CD8-positive, alpha-beta memory T cell (primary cell): ENCODE measurements around the gene RNF31. TPM values are rescaled to one million over a fixed set of nuclear protein-coding genes. Genes with fewer than 3 reads are reported as not detected.
A peak's percentile ranks its signal among the peaks of the same experiment; 100 is the strongest.

Experiments used
- CTCF ChIA-PET: fragments of 350-600 bp; sonication (Branson Sonifier 250); formaldehyde crosslinking; loops from one replicate; lab custom pipeline; 2021; ENCODE audit warnings: antibody characterized with exemption; lab: Charles Lee
- POLR2A ChIA-PET: fragments of 350-600 bp; sonication (Branson Sonifier 250); formaldehyde crosslinking; loops from one replicate; lab custom pipeline; 2021; ENCODE audit warnings: antibody characterized with exemption; lab: Charles Lee
- DNase-seq, 5 donors: peaks; one replicate each; pipeline versions ENCODE4 v3.0.0 to v3.0.0-alpha.2; 2020 to 2022; ENCODE audit warnings: mixed read lengths in 1 of 5
- H3K27ac ChIP-seq: one replicate; pipeline ENCODE4 v1.7.0; 2013; ENCODE audit warnings: low read depth, mild to moderate bottlenecking, low read length, moderate library complexity
- H3K27me3 ChIP-seq: 2 replicates; pipeline ENCODE4 v1.7.0; 2013; ENCODE audit warnings: low read length, mild to moderate bottlenecking; ENCODE audit not compliant: insufficient read depth, poor library complexity, severe bottlenecking
- H3K36me3 ChIP-seq: 2 replicates; pipeline ENCODE4 v1.7.0; 2013; ENCODE audit warnings: mild to moderate bottlenecking, low read length, moderate library complexity; ENCODE audit not compliant: insufficient read depth
- H3K4me1 ChIP-seq: 2 replicates; pipeline ENCODE4 v1.7.0; 2013; ENCODE audit warnings: mild to moderate bottlenecking, low read length, moderate library complexity; ENCODE audit not compliant: insufficient read depth
- H3K4me3 ChIP-seq: 2 replicates; pipeline ENCODE4 v1.7.0; 2013; ENCODE audit warnings: mild to moderate bottlenecking, low read length
- H3K9me3 ChIP-seq: 2 replicates; pipeline ENCODE4 v1.7.0; 2013; ENCODE audit warnings: mild to moderate bottlenecking, low read length
- H3K27ac Mint-ChIP-seq, 8 donors: one replicate each; pipeline ENCODE4 v1.8.0; 2020 to 2021; ENCODE audit warnings: mixed read lengths in 8 of 8, mild to moderate bottlenecking in 6 of 8, inconsistent platforms in 3 of 8, moderate library complexity in 3 of 8
- H3K27me3 Mint-ChIP-seq, 2 donors: one replicate each; pipeline ENCODE4 v1.8.0; 2020 to 2021; ENCODE audit warnings: mixed read lengths in 2 of 2, mild to moderate bottlenecking in 1 of 2, moderate library complexity in 1 of 2
- H3K36me3 Mint-ChIP-seq, 3 donors: one replicate each; pipeline ENCODE4 v1.8.0; 2020 to 2021; ENCODE audit warnings: mixed read lengths in 3 of 3, inconsistent platforms in 1 of 3, mild to moderate bottlenecking in 1 of 3
- H3K4me1 Mint-ChIP-seq, 3 donors: one replicate each; pipeline ENCODE4 v1.8.0; 2020 to 2021; ENCODE audit warnings: mixed read lengths in 3 of 3, inconsistent platforms in 1 of 3, mild to moderate bottlenecking in 1 of 3
- H3K4me3 Mint-ChIP-seq, 7 donors: one replicate each; pipeline ENCODE4 v1.8.0; 2020 to 2021; ENCODE audit warnings: mixed read lengths in 7 of 7, mild to moderate bottlenecking in 6 of 7, moderate library complexity in 4 of 7, inconsistent platforms in 2 of 7
- H3K9me3 Mint-ChIP-seq, 5 donors: one replicate each; pipeline ENCODE4 v1.8.0; 2020 to 2022; ENCODE audit warnings: mixed read lengths in 5 of 5, mild to moderate bottlenecking in 3 of 5, moderate library complexity in 2 of 5, inconsistent platforms in 1 of 5
- polyA plus RNA-seq: library from polyadenylated mRNA; unstranded; fragments of 300-500 nt; fragmentation: Illumina TruSeq; gene quantifications from one replicate; pipeline ENCODE4 v1.2.3, GENCODE V29; 2021
- total RNA-seq, 2 experiments: library from RNA; stranded (reverse); gene quantifications; one replicate each; pipeline ENCODE4 v1.2.3, GENCODE V29; 2021

The RNF31 gene
- total and polyA plus RNA-seq, 3 experiments from 2014 or later, result 71.5 to 85.9 (median 85.9) TPM

DNA sequence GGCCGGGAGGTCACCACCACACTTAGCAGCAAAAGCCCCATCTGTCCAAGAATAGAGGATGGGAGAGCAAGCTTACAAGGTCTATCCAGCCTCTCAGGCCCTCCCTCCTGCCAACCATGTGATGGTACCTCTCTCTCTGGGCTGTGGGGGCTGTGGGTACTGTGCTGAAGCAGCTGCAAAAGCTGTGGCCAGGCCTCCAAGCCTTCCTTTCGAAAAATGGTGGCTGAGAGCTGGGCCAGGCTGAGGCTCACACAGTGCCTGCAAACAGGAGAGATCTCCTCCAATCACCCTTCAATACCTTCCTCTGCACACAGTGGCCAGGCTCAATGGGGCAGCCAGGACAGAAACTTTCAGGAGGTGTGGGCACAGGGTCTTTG, 40.2 kb downstream of the RNF31 start:
- H3K36me3 ChIP-seq, result peaks cover 41% of the 10 kb centered on the region
- Mint-ChIP-seq H3K27me3 (no peaks in the 10 kb centered on the region), H3K4me3 (peak overlapping the region; percentile 90 to 95 (median 92)), H3K27ac (peak overlapping the region; percentile 80 to 99 (median 96)), H3K36me3 (peaks cover 0 to 68% (median 2%) of the 10 kb centered on the region in 3 donors), H3K9me3 (no peaks in the 10 kb centered on the region), H3K4me1 (peaks cover 24 to 49% (median 36%) of the 10 kb centered on the region in 3 donors)
- H3K4me1 ChIP-seq, result peaks cover 28% of the 10 kb centered on the region
- H3K27me3 ChIP-seq, result no peaks in the 10 kb centered on the region
- peak overlapping the region; percentile 85 for H3K4me3 ChIP-seq
- H3K27ac ChIP-seq, result no peak overlapping the region
- H3K9me3 ChIP-seq, result no peaks in the 10 kb centered on the region
- DNase-seq, result no peak
- ChIA-PET POLR2A (interaction anchor here (1.3 kb wide), 1 partner anchor 25 kb away, joined by 3 read pairs; no protein-coding TSS in a partner anchor), CTCF (interaction anchor here (0.8 to 5.2 kb wide), 4 partner anchors 26 to 249 kb away, joined by 3 to 36 read pairs (median 5); partner anchors contain the start of genes IRF9 and TINF2)

DNA sequence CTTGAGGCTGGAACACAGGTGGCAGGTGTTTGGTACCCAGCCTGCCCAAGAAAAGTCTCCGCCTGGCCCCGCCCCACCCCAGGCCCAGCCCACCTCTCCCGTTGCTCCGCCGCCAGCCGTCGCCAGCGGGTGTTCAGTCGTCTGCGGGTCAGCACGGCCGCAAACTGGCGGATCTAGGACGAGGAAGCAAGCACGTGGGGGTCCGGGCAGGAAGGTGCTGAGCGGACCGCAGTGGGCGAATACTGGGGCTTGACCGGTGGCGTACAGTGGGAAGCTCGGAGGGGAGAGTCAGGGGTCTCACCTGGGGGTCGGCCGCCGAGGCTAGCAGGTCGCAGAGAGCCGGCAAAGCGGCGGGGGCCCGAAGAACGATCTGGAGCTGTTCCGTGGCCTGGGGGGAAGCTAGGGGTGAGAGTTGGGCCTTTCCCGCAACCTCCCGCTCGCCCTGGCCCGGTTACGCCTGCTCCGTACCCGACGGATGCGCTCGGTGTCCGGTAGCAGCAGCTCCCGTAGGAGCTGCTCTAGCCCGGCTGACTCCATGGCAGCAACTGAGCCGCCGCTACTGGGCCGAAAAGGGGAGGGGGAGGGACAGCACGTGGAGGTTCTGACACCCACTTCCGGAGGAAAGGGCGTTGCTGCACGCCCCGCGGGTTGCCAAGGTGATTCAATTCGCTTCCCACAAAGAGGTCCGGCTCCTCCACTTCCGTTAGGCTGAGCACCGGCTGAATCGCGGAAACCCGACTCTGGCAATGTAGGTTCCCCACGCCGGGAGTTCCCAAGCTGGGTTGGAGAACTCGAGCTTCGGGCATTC, 41.2 kb downstream of the RNF31 start, which contains the start of gene IPO4:
TSS of gene IPO4 (minus strand) at position 566 of the 808 bp plus-strand sequence. CDS start at position 537, 29 bp downstream.
- H3K27ac ChIP-seq, result peak within 1 kb of the TSS; percentile 74
- POLR2A ChIA-PET, result interaction anchor here (0.6 to 2.0 kb wide), 9 partner anchors 18 to 156 kb away, joined by 3 to 16 read pairs (median 4); partner anchors contain the start of genes CHMP4A, IRF9, MDP1 and PSME1
- Mint-ChIP-seq H3K27ac (peak within 1 kb of the TSS; percentile 80 to 99 (median 96)), H3K9me3 (no peaks in the 10 kb centered on the region), H3K36me3 (peaks cover 0 to 65% (median 8%) of the 10 kb centered on the region in 3 donors), H3K4me3 (peak within 1 kb of the TSS; percentile 90 to 95 (median 92)), H3K27me3 (no peaks in the 10 kb centered on the region), H3K4me1 (peaks cover 25 to 56% (median 43%) of the 10 kb centered on the region in 3 donors)
- H3K36me3 ChIP-seq, result peaks cover 44% of the 10 kb centered on the region
- peaks cover 31% of the 10 kb centered on the region for H3K4me1 ChIP-seq
- H3K4me3 ChIP-seq, result peak within 1 kb of the TSS; percentile 85
- H3K27me3 ChIP-seq, result no peaks in the 10 kb centered on the region
- DNase-seq, result peak; percentile 91 to 97 (median 94)
- no peaks in the 10 kb centered on the region for H3K9me3 ChIP-seq
- CTCF ChIA-PET, result interaction anchor here (0.5 to 5.2 kb wide), 14 partner anchors 11 to 243 kb away, joined by 3 to 36 read pairs (median 5); partner anchors contain the start of genes CHMP4A, CIDEB, DCAF11 and IRF9

DNA sequence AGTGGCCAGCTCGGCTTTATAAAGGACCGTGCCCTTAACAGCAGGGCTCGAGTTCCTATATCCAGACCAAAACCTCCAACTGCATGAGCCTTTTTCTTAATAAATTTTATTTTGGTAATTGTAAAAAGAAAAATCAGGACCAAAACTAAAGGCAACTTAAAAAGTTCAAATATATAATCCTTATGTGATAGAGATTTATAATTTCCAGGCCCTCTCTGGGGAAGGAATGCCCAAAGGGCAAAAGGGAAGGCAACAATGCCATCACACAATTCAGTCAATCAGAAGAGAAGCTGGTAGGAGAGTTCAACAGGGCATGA, 41.7 kb downstream of the RNF31 start:
- no peaks in the 10 kb centered on the region for H3K27me3 Mint-ChIP-seq
- H3K36me3 ChIP-seq, result peaks cover 42% of the 10 kb centered on the region
- ChIA-PET POLR2A (interaction anchor here (0.6 to 2.0 kb wide), 8 partner anchors 18 to 54 kb away, joined by 3 to 16 read pairs (median 4); partner anchors contain the start of genes CHMP4A, IRF9, MDP1 and PSME1), CTCF (interaction anchor here (0.5 to 5.2 kb wide), 14 partner anchors 11 to 242 kb away, joined by 3 to 36 read pairs (median 5); partner anchors contain the start of genes CHMP4A, CIDEB, DCAF11 and IRF9)
- no peaks in the 10 kb centered on the region for H3K9me3 ChIP-seq
- DNase-seq, result no peak
- H3K27ac ChIP-seq, result peak overlapping the region; percentile 74
- H3K4me3 Mint-ChIP-seq, result peak overlapping the region; percentile 90 to 95 (median 92)
- H3K4me1 Mint-ChIP-seq, result peaks cover 27 to 58% (median 46%) of the 10 kb centered on the region in 3 donors
- no peaks in the 10 kb centered on the region for H3K9me3 Mint-ChIP-seq
- peak overlapping the region; percentile 80 to 99 (median 96) for H3K27ac Mint-ChIP-seq
- H3K27me3 ChIP-seq, result no peaks in the 10 kb centered on the region
- H3K4me3 ChIP-seq, result no peak overlapping the region
- H3K36me3 Mint-ChIP-seq, result peaks cover 0 to 62% (median 8%) of the 10 kb centered on the region in 3 donors
- H3K4me1 ChIP-seq, result peaks cover 32% of the 10 kb centered on the region

DNA sequence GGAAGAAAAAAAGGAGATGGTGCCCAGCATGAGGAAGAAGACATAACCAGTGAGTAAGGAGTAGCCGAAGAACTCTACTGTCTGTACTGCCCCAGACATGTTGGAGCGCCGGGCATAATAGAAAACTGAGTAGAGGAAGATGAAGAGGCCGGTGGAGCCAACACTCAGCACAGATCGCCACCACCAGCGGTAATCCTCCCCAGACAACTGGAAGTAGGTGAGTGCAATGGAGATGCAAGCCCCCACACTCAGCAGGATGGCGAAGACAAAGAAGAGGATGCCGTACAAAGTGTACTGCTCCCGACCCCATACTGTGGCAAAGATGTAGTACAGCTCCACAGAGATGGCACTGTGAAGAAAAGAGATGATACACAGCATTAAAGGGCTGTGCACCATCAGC, 42.2 kb downstream of the RNF31 start:
- Mint-ChIP-seq H3K4me3 (peak overlapping the region in 2 of 7 donors; percentile 94 to 95), H3K36me3 (peaks cover 0 to 62% (median 8%) of the 10 kb centered on the region in 3 donors), H3K27me3 (no peaks in the 10 kb centered on the region), H3K9me3 (no peaks in the 10 kb centered on the region), H3K4me1 (peaks cover 31 to 62% (median 50%) of the 10 kb centered on the region in 3 donors), H3K27ac (peak overlapping the region; percentile 44 to 99 (median 96))
- Histone ChIP-seq H3K27ac (no peak overlapping the region), H3K9me3 (no peaks in the 10 kb centered on the region), H3K36me3 (peaks cover 41% of the 10 kb centered on the region), H3K4me1 (peaks cover 37% of the 10 kb centered on the region), H3K27me3 (no peaks in the 10 kb centered on the region), H3K4me3 (no peak overlapping the region)
- no peak for DNase-seq
- ChIA-PET CTCF (interaction anchor here (1.0 to 5.2 kb wide), 13 partner anchors 17 to 242 kb away, joined by 3 to 36 read pairs (median 6); partner anchors contain the start of genes CHMP4A, CIDEB, DCAF11 and IRF9), POLR2A (interaction anchor here (1.3 to 2.0 kb wide), 7 partner anchors 23 to 54 kb away, joined by 3 to 16 read pairs (median 4); partner anchors contain the start of genes CHMP4A, IRF9, MDP1 and PSME1)

DNA sequence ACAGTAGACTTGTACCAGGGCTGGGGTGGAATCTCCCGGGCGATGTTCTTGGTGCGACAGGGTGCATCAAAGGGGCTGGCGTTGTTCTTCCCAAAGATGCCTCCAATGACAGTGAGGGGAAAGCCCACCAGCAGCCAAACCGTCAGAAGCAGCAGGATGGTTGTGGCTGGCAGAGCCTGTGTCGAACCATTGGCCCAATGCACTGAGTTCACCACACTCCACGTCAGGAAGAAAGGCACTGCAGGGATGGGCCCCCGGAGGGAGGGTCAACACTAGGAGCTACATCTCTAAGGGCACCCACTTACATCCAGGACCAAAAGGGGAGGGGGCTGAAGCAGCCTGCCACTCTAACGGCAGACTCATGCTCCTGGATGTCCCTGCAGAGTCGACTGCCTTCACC, 43.1 kb downstream of the RNF31 start:
- no peaks in the 10 kb centered on the region for H3K9me3 ChIP-seq
- Mint-ChIP-seq H3K4me3 (peak overlapping the region in 1 of 7 donors; percentile 55), H3K9me3 (no peaks in the 10 kb centered on the region), H3K4me1 (peaks cover 37 to 72% (median 56%) of the 10 kb centered on the region in 3 donors), H3K27me3 (no peaks in the 10 kb centered on the region), H3K27ac (peak overlapping the region in 5 of 8 donors; percentile 86 to 99 (median 96)), H3K36me3 (peaks cover 0 to 60% (median 8%) of the 10 kb centered on the region in 3 donors)
- H3K4me1 ChIP-seq, result peaks cover 43% of the 10 kb centered on the region
- CTCF ChIA-PET, result interaction anchor here (1.6 kb wide), 1 partner anchor 52 kb away, joined by 4 read pairs; the partner anchor contains the start of gene TINF2
- no peak for DNase-seq
- no peak overlapping the region for H3K27ac ChIP-seq
- H3K4me3 ChIP-seq, result no peak overlapping the region
- peaks cover 32% of the 10 kb centered on the region for H3K36me3 ChIP-seq
- POLR2A ChIA-PET, result no interaction called here
- H3K27me3 ChIP-seq, result no peaks in the 10 kb centered on the region

DNA sequence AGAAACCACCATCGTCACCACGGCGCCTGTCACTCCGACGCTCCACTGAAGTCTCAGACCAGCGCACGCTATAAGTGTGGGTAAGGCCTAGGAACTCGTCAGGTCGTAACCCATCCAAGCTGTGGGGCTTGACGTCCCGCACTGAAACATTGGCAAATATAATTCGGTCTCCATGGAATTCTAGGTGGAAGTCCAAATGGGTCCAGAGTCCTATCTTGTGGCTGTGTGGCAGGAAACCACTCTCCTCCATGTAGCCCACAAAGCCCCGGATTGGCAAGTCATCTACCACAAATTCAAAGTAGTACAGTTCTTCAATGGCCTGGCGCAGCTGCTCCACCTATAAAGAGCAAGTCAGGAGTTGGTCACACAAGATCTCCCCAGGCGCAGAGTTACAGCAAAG, 45.6 kb downstream of the RNF31 start:
- Histone ChIP-seq H3K9me3 (no peaks in the 10 kb centered on the region), H3K36me3 (peaks cover 16% of the 10 kb centered on the region), H3K27me3 (no peaks in the 10 kb centered on the region), H3K4me3 (no peak overlapping the region), H3K4me1 (peaks cover 39% of the 10 kb centered on the region), H3K27ac (no peak overlapping the region)
- ChIA-PET CTCF (interaction anchor here (1.4 kb wide), 1 partner anchor 20 kb away, joined by 5 read pairs; the partner anchor contains the start of gene CHMP4A), POLR2A (no interaction called here)
- DNase-seq, result no peak
- Mint-ChIP-seq H3K27me3 (peaks cover 0 to 1% of the 10 kb centered on the region in 2 donors), H3K9me3 (no peaks in the 10 kb centered on the region), H3K4me1 (peaks cover 40 to 77% (median 59%) of the 10 kb centered on the region in 3 donors), H3K27ac (peak overlapping the region; percentile 50 to 99 (median 86)), H3K36me3 (peaks cover 0 to 58% (median 8%) of the 10 kb centered on the region in 3 donors), H3K4me3 (peak overlapping the region in 4 of 7 donors; percentile 23 to 78 (median 50))

DNA sequence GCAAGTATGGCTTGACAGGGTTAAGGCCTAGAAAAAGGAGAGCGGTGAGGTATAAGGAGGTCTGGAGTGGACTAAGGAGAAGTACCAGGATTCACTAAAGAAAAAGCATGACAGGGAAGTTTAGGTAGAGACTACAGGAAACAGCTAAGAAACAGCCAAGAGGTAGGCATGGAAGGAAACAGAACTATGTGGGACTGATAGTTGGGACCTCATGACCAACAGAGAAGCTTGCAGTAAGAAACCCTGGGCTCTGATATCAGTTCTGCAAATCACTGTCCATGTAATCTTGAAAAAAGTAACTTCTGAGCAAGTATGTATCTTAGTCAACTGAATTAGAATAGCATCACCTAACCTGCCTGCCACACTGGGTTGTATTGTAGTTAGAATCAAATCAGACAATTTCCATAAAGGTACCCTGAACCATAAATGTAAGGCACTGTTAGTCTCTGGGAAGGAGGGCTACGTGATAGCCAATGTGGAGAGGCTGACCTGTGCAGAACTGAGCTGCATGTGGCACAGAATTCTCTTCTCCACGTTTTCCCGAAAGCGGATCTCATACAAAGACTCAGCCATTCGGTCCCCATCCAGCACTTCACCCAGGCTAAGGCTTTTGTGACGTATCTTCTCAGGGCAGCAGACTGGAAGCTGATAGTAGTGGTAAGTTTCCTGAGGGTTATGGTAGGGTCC, 47.0 kb downstream of the RNF31 start:
- peaks cover 9 to 63% (median 12%) of the 10 kb centered on the region in 3 donors for H3K36me3 Mint-ChIP-seq
- H3K9me3 Mint-ChIP-seq, result peaks cover 0 to 3% (median 0%) of the 10 kb centered on the region in 5 donors
- POLR2A ChIA-PET, result interaction anchor here (1.8 to 3.2 kb wide), 5 partner anchors 19 to 58 kb away, joined by 9 to 43 read pairs (median 20); partner anchors contain the start of genes CHMP4A, IRF9, MDP1 and PSME1
- H3K9me3 ChIP-seq, result no peaks in the 10 kb centered on the region
- no peak for DNase-seq
- peaks cover 38 to 75% (median 56%) of the 10 kb centered on the region in 3 donors for H3K4me1 Mint-ChIP-seq
- peak overlapping the region; percentile 83 to 96 (median 94) for H3K4me3 Mint-ChIP-seq
- peak overlapping the region; percentile 100 for H3K27ac ChIP-seq
- peak overlapping the region; percentile 96 to 100 (median 99) for H3K27ac Mint-ChIP-seq
- H3K27me3 Mint-ChIP-seq, result peaks cover 0 to 1% of the 10 kb centered on the region in 2 donors
- H3K27me3 ChIP-seq, result no peaks in the 10 kb centered on the region
- peaks cover 16% of the 10 kb centered on the region for H3K36me3 ChIP-seq
- H3K4me1 ChIP-seq, result peaks cover 35% of the 10 kb centered on the region
- peak overlapping the region; percentile 91 for H3K4me3 ChIP-seq
- CTCF ChIA-PET, result interaction anchor here (1.2 to 2.2 kb wide), 7 partner anchors 19 to 139 kb away, joined by 3 to 7 read pairs (median 5); partner anchors contain the start of genes CHMP4A, CIDEB, MDP1 and PSME2
